Astrocyte (in vitro differentiated cells and primary cell): ENCODE measurements around the gene SLC9A9. TPM values are rescaled to one million over a fixed set of nuclear protein-coding genes. Genes with fewer than 3 reads are reported as not detected.

Source experiments
- DNase-seq: peaks from one replicate; pipeline ENCODE4 v3.0.0-alpha.2; 2010; ENCODE audit warnings: low read depth
- FAIRE-seq: peaks from 2 replicates; lab custom pipeline; 2011; peaks lifted over from hg19 to GRCh38; lab: Jason Lieb, UNC
- H2AFZ ChIP-seq: 2 replicates; pipeline ENCODE4 v1.6.0; 2012; ENCODE audit warnings: low read depth, low read length, inconsistent platforms
- H3K27ac ChIP-seq: 2 replicates; pipeline ENCODE4 v1.5.1; 2011; ENCODE audit warnings: low read depth, low read length, inconsistent platforms
- H3K27me3 ChIP-seq: 2 replicates; pipeline ENCODE4 v1.6.0; 2011; ENCODE audit warnings: low read length, inconsistent platforms; ENCODE audit not compliant: insufficient read depth
- H3K36me3 ChIP-seq: 2 replicates; pipeline ENCODE4 v1.5.1; 2011; ENCODE audit warnings: low read length, inconsistent platforms; ENCODE audit not compliant: insufficient read depth
- H3K4me1 ChIP-seq: 2 replicates; pipeline ENCODE4 v1.5.1; 2011; ENCODE audit warnings: low read length, inconsistent platforms; ENCODE audit not compliant: insufficient read depth
- H3K4me2 ChIP-seq: 2 replicates; pipeline ENCODE4 v1.6.0; 2012; ENCODE audit warnings: low read length, inconsistent platforms
- H3K4me3 ChIP-seq: 2 replicates; pipeline ENCODE4 v1.5.1; 2011; ENCODE audit warnings: low read depth, mild to moderate bottlenecking, low read length, inconsistent platforms; ENCODE audit not compliant: insufficient read depth
- H3K79me2 ChIP-seq: 2 replicates; pipeline ENCODE4 v1.6.0; 2012; ENCODE audit warnings: mild to moderate bottlenecking, low read length, inconsistent platforms; ENCODE audit not compliant: insufficient read depth
- H3K9ac ChIP-seq: 2 replicates; pipeline ENCODE4 v1.6.0; 2012; ENCODE audit warnings: mild to moderate bottlenecking, low read length, inconsistent platforms
- H3K9me3 ChIP-seq: 2 replicates; pipeline ENCODE4 v1.5.1; 2012; ENCODE audit warnings: low read depth, mild to moderate bottlenecking, low read length, inconsistent platforms; ENCODE audit not compliant: insufficient read depth
- H4K20me1 ChIP-seq: 2 replicates; pipeline ENCODE4 v1.6.0; 2012; ENCODE audit warnings: low read length, inconsistent platforms; ENCODE audit not compliant: insufficient read depth
- H3K27ac Mint-ChIP-seq: one replicate; pipeline ENCODE4 v1.8.0; 2021; ENCODE audit warnings: mild to moderate bottlenecking, mixed read lengths; ENCODE audit not compliant: unreplicated experiment
- H3K27me3 Mint-ChIP-seq: one replicate; pipeline ENCODE4 v1.8.0; 2021; ENCODE audit warnings: low read depth, mixed read lengths; ENCODE audit not compliant: unreplicated experiment
- H3K36me3 Mint-ChIP-seq: one replicate; pipeline ENCODE4 v1.8.0; 2021; ENCODE audit warnings: low read depth, mixed read lengths; ENCODE audit not compliant: unreplicated experiment
- H3K4me1 Mint-ChIP-seq: one replicate; pipeline ENCODE4 v1.8.0; 2021; ENCODE audit warnings: low read depth, mixed read lengths; ENCODE audit not compliant: unreplicated experiment
- H3K4me3 Mint-ChIP-seq: one replicate; pipeline ENCODE4 v1.8.0; 2021; ENCODE audit warnings: mild to moderate bottlenecking, moderate library complexity, mixed read lengths; ENCODE audit not compliant: unreplicated experiment
- H3K9me3 Mint-ChIP-seq: one replicate; pipeline ENCODE4 v1.8.0; 2021; ENCODE audit warnings: mild to moderate bottlenecking, mixed read lengths; ENCODE audit not compliant: unreplicated experiment
- EZH2 ChIP-seq: IDR thresholded peaks from 2 replicates; pipeline ENCODE4 v1.6.1; 2012; ENCODE audit warnings: mild to moderate bottlenecking, low read length, inconsistent platforms; ENCODE audit not compliant: insufficient read depth
- total RNA-seq: library from RNA; stranded (reverse); gene quantifications from 2 replicates; pipeline ENCODE4 v1.2.1, GENCODE V29; 2021
- TF ChIP-seq, protein P1 (sequence below): IDR thresholded peaks from 2 replicates; pipeline ENCODE4 v1.5.1; 2011; ENCODE audit warnings: low read depth, mild to moderate bottlenecking, inconsistent platforms, low read length, moderate library complexity; ENCODE audit not compliant: insufficient read depth

The SLC9A9 gene
- total RNA-seq, 1 donor from 2014 or later, result 1.5 TPM

DNA sequence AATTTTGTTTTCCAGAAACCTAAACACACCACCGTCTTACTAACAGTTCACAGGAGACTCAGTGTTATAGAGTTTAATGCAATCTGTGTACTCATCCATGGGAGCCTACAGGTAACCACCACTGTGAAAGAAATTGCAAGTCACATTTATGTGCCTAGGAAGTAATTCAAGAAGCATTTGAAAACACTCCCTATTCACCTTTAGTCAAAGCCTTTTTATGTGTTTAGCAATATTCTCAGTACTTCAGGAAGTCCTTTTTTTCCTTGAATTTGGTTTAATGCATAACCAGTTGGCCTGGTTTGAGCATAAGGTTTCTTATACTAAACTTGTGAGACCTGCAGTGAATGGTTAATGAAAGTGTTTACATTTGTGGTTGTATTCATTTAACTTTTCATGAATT is 382.6 kb downstream of the SLC9A9 start:
- no peak overlapping the region for H3K9ac ChIP-seq
- Mint-ChIP-seq H3K36me3 (no peaks in the 10 kb centered on the region), H3K9me3 (no peaks in the 10 kb centered on the region), H3K4me3 (no peak overlapping the region), H3K27ac (no peak overlapping the region), H3K4me1 (no peaks in the 10 kb centered on the region), H3K27me3 (no peaks in the 10 kb centered on the region)
- H3K79me2 ChIP-seq, result no peaks in the 10 kb centered on the region
- H3K36me3 ChIP-seq, result no peaks in the 10 kb centered on the region
- no peaks in the 10 kb centered on the region for H3K4me1 ChIP-seq
- no peaks in the 10 kb centered on the region for H3K27me3 ChIP-seq
- no peak for FAIRE-seq
- H3K27ac ChIP-seq, result no peak overlapping the region
- no peak overlapping the region for H3K4me2 ChIP-seq
- H3K9me3 ChIP-seq, result no peaks in the 10 kb centered on the region
- no peak for TF ChIP-seq EZH2
- TF ChIP-seq, protein P1, sequence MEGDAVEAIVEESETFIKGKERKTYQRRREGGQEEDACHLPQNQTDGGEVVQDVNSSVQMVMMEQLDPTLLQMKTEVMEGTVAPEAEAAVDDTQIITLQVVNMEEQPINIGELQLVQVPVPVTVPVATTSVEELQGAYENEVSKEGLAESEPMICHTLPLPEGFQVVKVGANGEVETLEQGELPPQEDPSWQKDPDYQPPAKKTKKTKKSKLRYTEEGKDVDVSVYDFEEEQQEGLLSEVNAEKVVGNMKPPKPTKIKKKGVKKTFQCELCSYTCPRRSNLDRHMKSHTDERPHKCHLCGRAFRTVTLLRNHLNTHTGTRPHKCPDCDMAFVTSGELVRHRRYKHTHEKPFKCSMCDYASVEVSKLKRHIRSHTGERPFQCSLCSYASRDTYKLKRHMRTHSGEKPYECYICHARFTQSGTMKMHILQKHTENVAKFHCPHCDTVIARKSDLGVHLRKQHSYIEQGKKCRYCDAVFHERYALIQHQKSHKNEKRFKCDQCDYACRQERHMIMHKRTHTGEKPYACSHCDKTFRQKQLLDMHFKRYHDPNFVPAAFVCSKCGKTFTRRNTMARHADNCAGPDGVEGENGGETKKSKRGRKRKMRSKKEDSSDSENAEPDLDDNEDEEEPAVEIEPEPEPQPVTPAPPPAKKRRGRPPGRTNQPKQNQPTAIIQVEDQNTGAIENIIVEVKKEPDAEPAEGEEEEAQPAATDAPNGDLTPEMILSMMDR, result no peak
- H3K4me3 ChIP-seq, result no peak overlapping the region
- H2AFZ ChIP-seq, result no peak overlapping the region
- no peak for DNase-seq
- no peaks in the 10 kb centered on the region for H4K20me1 ChIP-seq

DNA sequence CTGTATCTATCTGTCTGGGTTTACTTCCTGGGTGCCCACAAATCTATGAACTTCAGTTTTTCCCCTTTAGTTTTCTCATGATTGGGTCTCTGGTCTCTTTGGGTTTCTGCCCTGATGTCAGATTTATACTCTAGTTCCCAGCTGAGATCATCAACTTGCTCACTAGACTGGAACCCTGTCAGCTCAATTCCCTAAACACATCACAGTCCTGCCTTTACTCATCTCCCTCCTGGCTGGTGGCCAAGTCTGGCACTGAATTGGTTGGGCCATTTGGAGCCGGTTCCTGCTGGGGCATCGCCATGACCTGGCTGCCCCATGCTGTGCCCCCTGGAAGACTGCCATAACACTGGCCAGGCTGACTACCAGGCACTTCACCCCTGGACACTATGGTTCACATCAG is 383.4 kb downstream of the SLC9A9 start:
- Mint-ChIP-seq H3K9me3 (no peaks in the 10 kb centered on the region), H3K36me3 (no peaks in the 10 kb centered on the region), H3K27me3 (no peaks in the 10 kb centered on the region), H3K4me1 (no peaks in the 10 kb centered on the region), H3K27ac (no peak overlapping the region), H3K4me3 (no peak overlapping the region)
- H4K20me1 ChIP-seq, result no peaks in the 10 kb centered on the region
- no peak overlapping the region for H3K4me2 ChIP-seq
- H3K79me2 ChIP-seq, result no peaks in the 10 kb centered on the region
- FAIRE-seq, result no peak
- no peak overlapping the region for H3K4me3 ChIP-seq
- no peaks in the 10 kb centered on the region for H3K9me3 ChIP-seq
- no peak overlapping the region for H3K27ac ChIP-seq
- no peak for TF ChIP-seq EZH2
- TF ChIP-seq, protein P1, result no peak
- no peaks in the 10 kb centered on the region for H3K4me1 ChIP-seq
- H3K36me3 ChIP-seq, result no peaks in the 10 kb centered on the region
- no peak overlapping the region for H2AFZ ChIP-seq
- no peak overlapping the region for H3K9ac ChIP-seq
- no peak for DNase-seq
- no peaks in the 10 kb centered on the region for H3K27me3 ChIP-seq

DNA sequence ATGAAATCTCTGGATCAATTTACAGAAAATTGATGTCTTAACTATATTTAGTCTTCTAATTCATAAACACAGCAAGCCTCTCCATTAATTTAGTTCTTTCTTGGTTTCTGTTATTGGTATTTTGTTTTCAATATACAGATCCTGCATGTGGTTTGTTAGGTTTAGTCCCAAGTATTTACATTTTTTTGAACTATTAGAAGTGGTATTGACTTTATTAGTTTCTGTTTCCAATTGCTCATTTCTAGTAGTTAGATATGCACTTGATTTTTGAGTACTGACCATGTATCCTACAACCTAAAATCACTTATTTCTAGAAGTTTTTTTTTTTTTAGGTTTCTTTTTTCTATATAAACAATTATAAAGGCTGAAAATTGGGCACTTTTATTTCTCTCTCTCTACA is 392.8 kb downstream of the SLC9A9 start:
- no peak for DNase-seq
- no peaks in the 10 kb centered on the region for H3K27me3 ChIP-seq
- H3K9me3 ChIP-seq, result no peaks in the 10 kb centered on the region
- H3K27ac Mint-ChIP-seq, result no peak overlapping the region
- H3K79me2 ChIP-seq, result no peaks in the 10 kb centered on the region
- no peaks in the 10 kb centered on the region for H3K4me1 Mint-ChIP-seq
- TF ChIP-seq, protein P1, result no peak
- no peak for TF ChIP-seq EZH2
- H3K36me3 ChIP-seq, result no peaks in the 10 kb centered on the region
- no peak overlapping the region for H3K27ac ChIP-seq
- FAIRE-seq, result no peak
- H2AFZ ChIP-seq, result no peak overlapping the region
- H3K4me2 ChIP-seq, result no peak overlapping the region
- H3K4me3 ChIP-seq, result no peak overlapping the region
- no peak overlapping the region for H3K4me3 Mint-ChIP-seq
- no peaks in the 10 kb centered on the region for H3K27me3 Mint-ChIP-seq
- no peaks in the 10 kb centered on the region for H4K20me1 ChIP-seq
- no peak overlapping the region for H3K9ac ChIP-seq
- no peaks in the 10 kb centered on the region for H3K36me3 Mint-ChIP-seq
- no peaks in the 10 kb centered on the region for H3K4me1 ChIP-seq
- no peaks in the 10 kb centered on the region for H3K9me3 Mint-ChIP-seq
